LNCaP clone FGC (cell line): ENCODE measurements around the gene ANO10.
"Not testable (repeated sequence)": the region's sequence is repeated elsewhere in the genome, so short reads cannot be mapped to it uniquely, and the experiment has no call there.

Experiments
- DNase-seq: peaks from one replicate; pipeline ENCODE4 v3.0.0-alpha.2; 2011; ENCODE audit warnings: low read depth
- H3K4me3 ChIP-seq: 2 replicates; pipeline ENCODE4 v1.5.1; 2011; ENCODE audit warnings: mild to moderate bottlenecking, low read depth, low read length, control low read depth
- CTCF ChIP-seq: IDR thresholded peaks from 2 replicates; pipeline ENCODE4 v1.5.1; 2012; ENCODE audit warnings: mild to moderate bottlenecking; ENCODE audit not compliant: control insufficient read depth, insufficient read depth; ENCODE audit errors: extremely low read depth

The ANO10 gene

GRCh38 chr3:43481375-43481774, 140.4 kb downstream of the ANO10 start:
- TF ChIP-seq CTCF, result no peak
- no peak for DNase-seq
- H3K4me3 ChIP-seq, result no peak overlapping the region

- DNase-seq, H3K4me3 ChIP-seq: not testable (repeated sequence)
Observed at GRCh38 chr3:43478839-43479238, 143.0 kb downstream of the ANO10 start.

GRCh38 chr3:43478118-43478785, 143.6 kb downstream of the ANO10 start:
- TF ChIP-seq CTCF, result no peak
- DNase-seq, result no peak
- H3K4me3 ChIP-seq, result no peak overlapping the region

- TF ChIP-seq CTCF, result no peak
- no peak overlapping the region for H3K4me3 ChIP-seq
- DNase-seq, result no peak
Observed at GRCh38 chr3:43477600-43477999, 144.2 kb downstream of the ANO10 start.

- DNase-seq, result no peak
- no peak for TF ChIP-seq CTCF
- H3K4me3 ChIP-seq, result no peak overlapping the region
Observed at GRCh38 chr3:43473737-43474136, 148.1 kb downstream of the ANO10 start.

- no peak for DNase-seq
- H3K4me3 ChIP-seq, result no peak overlapping the region
- no peak for TF ChIP-seq CTCF
Observed at GRCh38 chr3:43473244-43473643, 148.6 kb downstream of the ANO10 start.

- TF ChIP-seq CTCF, result no peak
- no peak overlapping the region for H3K4me3 ChIP-seq
- DNase-seq, result no peak
Observed at GRCh38 chr3:43468133-43468532, 153.7 kb downstream of the ANO10 start.
